ENCODE data around the gene STK11. TPM values are rescaled to one million over a fixed set of nuclear protein-coding genes. Genes with fewer than 3 reads are reported as not detected.

The STK11 gene
- total RNA-seq, 1 experiment from 2014 or later = 53.0 TPM

- Histone ChIP-seq H3K79me2 (ENCODE audit: low read depth) (peaks cover 86% of the 10 kb centered on the region), H3K4me2 (peak overlapping the region; percentile 40), H3F3A (ENCODE audit: insufficient read depth, low read depth) (peaks cover 17% of the 10 kb centered on the region; the same call in 1 of the 2 replicates), H3K9me3 (ENCODE audit: insufficient read depth, low read depth) (no peaks in the 10 kb centered on the region), H3K27ac (no peak overlapping the region), H3K9me2 (ENCODE audit: insufficient read depth) (no peaks in the 10 kb centered on the region), H3K4me3 (no peak overlapping the region), H4K20me1 (ENCODE audit: insufficient read depth) (peaks cover 39% of the 10 kb centered on the region), H2AFZ (no peak overlapping the region), H3K4me1 (replicated peaks; ENCODE audit: insufficient read depth) (peaks cover 26% of the 10 kb centered on the region), H3K36me3 (ENCODE audit: low read depth) (no peaks in the 10 kb centered on the region), H3K27me3 (ENCODE audit: insufficient read depth, low read depth) (no peaks in the 10 kb centered on the region)
- POLR2A ChIA-PET (ENCODE audit: unreplicated experiment) = no interaction called here
- intact Hi-C loops (cut with micrococcal nuclease; ENCODE audit: unreplicated experiment) = no loop called here
- BruUV-seq (replicated peaks) = no TSS peak
- CTCF ChIA-PET = no interaction called here
- DNase-seq = peak in 1 of 2 experiments; percentile 26
- no peak for TF ChIP-seq EZH2 (IDR thresholded peaks at IDR 0.05; ENCODE audit: low read depth)
- no peak for TF ChIP-seq CTCF (conservative IDR thresholded peaks at IDR 0.05)
Measured at GRCh38 chr19:1164684-1165531, 40.7 kb upstream of the STK11 start.

- peaks cover 46% of the 10 kb centered on the region for H3K4me1 ChIP-seq (replicated peaks; ENCODE audit: insufficient read depth)
- no peaks in the 10 kb centered on the region for H3K9me3 ChIP-seq (ENCODE audit: insufficient read depth, low read depth)
- H3K9me2 ChIP-seq (ENCODE audit: insufficient read depth) = no peaks in the 10 kb centered on the region
- ChIA-PET POLR2A (ENCODE audit: unreplicated experiment) (interaction anchor here (0.6 to 1.2 kb wide), 4 partner anchors 86 to 1310 kb away, joined by 3 to 11 read pairs (median 4); partner anchors contain the start of genes CIRBP and CNN2), CTCF (interaction anchor here (0.6 to 0.7 kb wide), 3 partner anchors 53 to 66 kb away, joined by 3 read pairs; no protein-coding TSS in a partner anchor)
- DNase-seq = peak; percentile 78 to 85
- H3K27ac ChIP-seq = peak overlapping the region; percentile 84
- H3F3A ChIP-seq (ENCODE audit: insufficient read depth, low read depth) = peaks cover 38% of the 10 kb centered on the region
- H4K20me1 ChIP-seq (ENCODE audit: insufficient read depth) = peaks cover 40% of the 10 kb centered on the region
- peak overlapping the region; percentile 78 for H3K4me3 ChIP-seq
- intact Hi-C loops (cut with micrococcal nuclease; ENCODE audit: unreplicated experiment) = loop anchor here (1.0 kb wide), 1 partner anchor 146 kb away; the partner anchor contains the start of genes RNU6-2 and TMEM259
- TF ChIP-seq EZH2 (IDR thresholded peaks at IDR 0.05; ENCODE audit: low read depth) = no peak
- TF ChIP-seq CTCF (conservative IDR thresholded peaks at IDR 0.05) = no peak
- H3K27me3 ChIP-seq (ENCODE audit: insufficient read depth, low read depth) = no peaks in the 10 kb centered on the region
- no TSS peak for BruUV-seq (replicated peaks)
- no peaks in the 10 kb centered on the region for H3K36me3 ChIP-seq (ENCODE audit: low read depth)
- H2AFZ ChIP-seq = no peak overlapping the region
- H3K79me2 ChIP-seq (ENCODE audit: low read depth) = peaks cover 93% of the 10 kb centered on the region
- peak overlapping the region; percentile 99 for H3K4me2 ChIP-seq
Measured at GRCh38 chr19:1166872-1167573, 38.6 kb upstream of the STK11 start.

Data from PC-9 (cell line).